HepG2 (cell line): Measurements from ENCODE around the gene ARPIN. TPM values are rescaled to one million over a fixed set of nuclear protein-coding genes. Genes with fewer than 3 reads are reported as not detected.

Experiments used
- DPF2 ChIP-seq: sonication (generic); formaldehyde crosslinking; IDR thresholded peaks from 2 replicates; pipeline ENCODE4 v1.4.0; 2020; ENCODE audit warnings: mild to moderate bottlenecking, low read depth, missing genetic modification reagents, borderline replicate concordance
- IRX3 ChIP-seq: sonication (generic); formaldehyde crosslinking; IDR thresholded peaks from 2 replicates; pipeline ENCODE4 v1.8.1; 2023; ENCODE audit warnings: mild to moderate bottlenecking, low read depth, missing genetic modification reagents, borderline replicate concordance
- SMARCC2 ChIP-seq: fragments of 450-650 bp; IDR thresholded peaks from 2 replicates; pipeline ENCODE4 v1.6.1; 2017; ENCODE audit warnings: antibody characterized with exemption, mild to moderate bottlenecking
- ZFP36L1 ChIP-seq: sonication (generic); formaldehyde crosslinking; IDR thresholded peaks from 2 replicates; pipeline ENCODE4 v1.8.0; 2022; ENCODE audit warnings: mild to moderate bottlenecking, missing genetic modification reagents, moderate library complexity
- ZNF20 ChIP-seq: sonication (generic); formaldehyde crosslinking; IDR thresholded peaks from 2 replicates; pipeline ENCODE4 v1.4.0; 2020; ENCODE audit warnings: mild to moderate bottlenecking, moderate library complexity, missing genetic modification reagents
- ZNF24 ChIP-seq: fragments of 450-650 bp; IDR thresholded peaks from 2 replicates; pipeline ENCODE4 v1.6.1; 2017; ENCODE audit warnings: antibody characterized with exemption, mild to moderate bottlenecking
- ZNF441 ChIP-seq: sonication (generic); formaldehyde crosslinking; IDR thresholded peaks from 2 replicates; pipeline ENCODE4 v1.7.0; 2021; ENCODE audit warnings: missing genetic modification reagents, borderline replicate concordance
- ZNF460 ChIP-seq: sonication (generic); formaldehyde crosslinking; IDR thresholded peaks from 2 replicates; pipeline ENCODE4 v1.5.1; 2020; ENCODE audit warnings: missing genetic modification reagents, mild to moderate bottlenecking, borderline replicate concordance
- polyA plus RNA-seq, 8 experiments: library from polyadenylated mRNA; depleted of rRNA in 3 of 8; stranded (reverse) in 7 of 8; unstranded in 1 of 8; fragments of >200 nt; fragmentation: Illumina TruSeq in 4 of 8; extraction: Trizol in 4 of 8; gene quantifications; 2 replicates each; pipeline versions ENCODE4 v1.2.1 to v1.2.3, GENCODE V29; 2011 to 2016; ENCODE audit warnings: low read depth in 4 of 8, missing spikeins in 1 of 8, mixed read lengths in 1 of 8; ENCODE audit not compliant: insufficient read depth in 1 of 8
- total RNA-seq, 5 experiments: library from RNA; depleted of rRNA; stranded (reverse); fragments of >200 nt; fragmentation: Illumina TruSeq; extraction: Trizol; gene quantifications; 2 replicates each; pipeline ENCODE4 v1.2.3, GENCODE V29; 2016; ENCODE audit warnings: low read depth in 1 of 5
- TF ChIP-seq, protein P1 (sequence below): sonication (generic); formaldehyde crosslinking; IDR thresholded peaks from 2 replicates; pipeline ENCODE4 v1.9.0; 2021; ENCODE audit warnings: missing genetic modification reagents, mild to moderate bottlenecking, borderline replicate concordance
- TF ChIP-seq, protein P2 (sequence below): IDR thresholded peaks from 2 replicates; pipeline ENCODE4 v1.6.1; 2012; ENCODE audit warnings: low read depth, low read length, improper control_type of control experiment
- TF ChIP-seq, protein P3 (sequence below): sonication (generic); formaldehyde crosslinking; IDR thresholded peaks from 2 replicates; pipeline ENCODE4 v1.4.0; 2020; ENCODE audit warnings: missing genetic modification reagents
- TF ChIP-seq, protein P4 (sequence below): sonication (generic); formaldehyde crosslinking; IDR thresholded peaks from 2 replicates; pipeline ENCODE4 v1.4.0; 2020; ENCODE audit warnings: mild to moderate bottlenecking, low read depth, missing genetic modification reagents
- TF ChIP-seq, protein P5 (sequence below): sonication (generic); formaldehyde crosslinking; IDR thresholded peaks from 2 replicates; pipeline ENCODE4 v1.8.0; 2022; ENCODE audit warnings: mild to moderate bottlenecking, missing genetic modification reagents; ENCODE audit not compliant: insufficient replicate concordance
- TF ChIP-seq, protein P6 (sequence below): sonication (generic); formaldehyde crosslinking; IDR thresholded peaks from 2 replicates; pipeline ENCODE4 v1.9.0; 2021; ENCODE audit warnings: missing genetic modification reagents, borderline replicate concordance
- TF ChIP-seq, protein P7 (sequence below), 2 experiments: fragments of 450-650 bp in 1 of 2; sonication (generic) in 1 of 2; formaldehyde crosslinking; IDR thresholded peaks; 2 replicates each; pipeline versions ENCODE4 v1.5.0 to v1.8.0; 2020 to 2022; ENCODE audit warnings: mild to moderate bottlenecking in 1 of 2, missing genetic modification reagents in 1 of 2

ARPIN gene
- total and polyA plus RNA-seq, 2 of the 13 experiments (the other 11 are each of a cell fraction or from before 2014, with no cell fraction given): 2.8 to 5.0 TPM

DNA sequence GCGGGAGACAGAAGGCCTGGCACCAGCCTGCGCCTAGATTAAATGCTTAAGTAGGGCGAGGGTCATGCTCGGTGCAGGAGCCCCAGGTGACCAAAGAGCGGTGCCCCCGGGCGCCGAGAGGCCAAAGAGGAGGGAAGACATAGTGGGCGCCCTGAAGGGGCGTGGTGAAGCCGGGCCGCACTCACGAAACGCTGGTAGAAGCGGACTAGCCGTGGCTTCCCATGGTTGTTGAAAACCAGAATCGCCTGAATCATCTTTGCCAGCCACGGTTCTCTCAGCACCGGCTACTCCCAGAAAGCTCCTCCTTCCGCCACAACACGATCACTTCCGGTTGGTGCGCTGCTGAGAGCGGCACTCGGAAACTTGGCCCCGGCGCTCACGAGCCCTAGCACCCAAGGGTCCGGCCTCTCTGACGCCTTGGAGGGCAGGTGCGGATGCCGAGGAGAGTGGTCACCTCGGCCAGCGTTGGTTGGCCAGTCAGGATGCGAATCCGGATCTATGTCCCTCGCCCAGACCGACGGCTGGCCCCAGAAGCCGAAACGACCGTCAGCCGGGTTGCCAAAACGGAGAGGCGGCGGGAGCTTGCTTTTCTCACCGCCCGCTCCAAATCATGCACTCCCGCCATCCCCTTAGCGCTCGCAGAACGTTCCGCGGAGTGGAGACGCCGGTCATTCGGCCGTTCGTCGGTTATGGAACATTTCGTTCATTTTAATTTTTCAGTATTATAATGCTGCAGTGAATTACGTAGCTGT lies 18.9 kb downstream of the ARPIN start, which contains the start of gene AP3S2 (continued):
- TF ChIP-seq, protein P1, sequence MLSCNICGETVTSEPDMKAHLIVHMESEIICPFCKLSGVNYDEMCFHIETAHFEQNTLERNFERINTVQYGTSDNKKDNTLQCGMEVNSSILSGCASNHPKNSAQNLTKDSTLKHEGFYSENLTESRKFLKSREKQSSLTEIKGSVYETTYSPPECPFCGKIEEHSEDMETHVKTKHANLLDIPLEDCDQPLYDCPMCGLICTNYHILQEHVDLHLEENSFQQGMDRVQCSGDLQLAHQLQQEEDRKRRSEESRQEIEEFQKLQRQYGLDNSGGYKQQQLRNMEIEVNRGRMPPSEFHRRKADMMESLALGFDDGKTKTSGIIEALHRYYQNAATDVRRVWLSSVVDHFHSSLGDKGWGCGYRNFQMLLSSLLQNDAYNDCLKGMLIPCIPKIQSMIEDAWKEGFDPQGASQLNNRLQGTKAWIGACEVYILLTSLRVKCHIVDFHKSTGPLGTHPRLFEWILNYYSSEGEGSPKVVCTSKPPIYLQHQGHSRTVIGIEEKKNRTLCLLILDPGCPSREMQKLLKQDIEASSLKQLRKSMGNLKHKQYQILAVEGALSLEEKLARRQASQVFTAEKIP (CRISPR knock-in tag): no peak
- TF ChIP-seq, protein P2, sequence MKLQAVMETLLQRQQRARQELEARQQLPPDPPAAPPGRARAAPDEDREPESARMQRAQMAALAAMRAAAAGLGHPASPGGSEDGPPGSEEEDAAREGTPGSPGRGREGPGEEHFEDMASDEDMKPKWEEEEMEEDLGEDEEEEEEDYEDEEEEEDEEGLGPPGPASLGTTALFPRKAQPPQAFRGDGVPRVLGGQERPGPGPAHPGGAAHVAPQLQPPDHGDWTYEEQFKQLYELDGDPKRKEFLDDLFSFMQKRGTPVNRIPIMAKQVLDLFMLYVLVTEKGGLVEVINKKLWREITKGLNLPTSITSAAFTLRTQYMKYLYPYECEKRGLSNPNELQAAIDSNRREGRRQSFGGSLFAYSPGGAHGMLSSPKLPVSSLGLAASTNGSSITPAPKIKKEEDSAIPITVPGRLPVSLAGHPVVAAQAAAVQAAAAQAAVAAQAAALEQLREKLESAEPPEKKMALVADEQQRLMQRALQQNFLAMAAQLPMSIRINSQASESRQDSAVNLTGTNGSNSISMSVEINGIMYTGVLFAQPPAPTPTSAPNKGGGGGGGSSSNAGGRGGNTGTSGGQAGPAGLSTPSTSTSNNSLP: peak; percentile 51
- TF ChIP-seq ZNF24 (0 out of 2 replicates have a peak, but pooled peaks have one; percentile 63), ZNF441 (CRISPR knock-in tag) (peak; percentile 87; the same call in 1 of the 2 replicates), SMARCC2 (no peak), DPF2 (no peak), ZNF20 (no peak), ZNF460 (CRISPR knock-in tag) (peak; percentile 32; the same call in 1 of the 2 replicates), IRX3 (CRISPR knock-in tag) (peak; percentile 91; the same call in 1 of the 2 replicates), ZFP36L1 (CRISPR knock-in tag) (peak; percentile 55; the same call in 1 of the 2 replicates)
- TF ChIP-seq, protein P3, sequence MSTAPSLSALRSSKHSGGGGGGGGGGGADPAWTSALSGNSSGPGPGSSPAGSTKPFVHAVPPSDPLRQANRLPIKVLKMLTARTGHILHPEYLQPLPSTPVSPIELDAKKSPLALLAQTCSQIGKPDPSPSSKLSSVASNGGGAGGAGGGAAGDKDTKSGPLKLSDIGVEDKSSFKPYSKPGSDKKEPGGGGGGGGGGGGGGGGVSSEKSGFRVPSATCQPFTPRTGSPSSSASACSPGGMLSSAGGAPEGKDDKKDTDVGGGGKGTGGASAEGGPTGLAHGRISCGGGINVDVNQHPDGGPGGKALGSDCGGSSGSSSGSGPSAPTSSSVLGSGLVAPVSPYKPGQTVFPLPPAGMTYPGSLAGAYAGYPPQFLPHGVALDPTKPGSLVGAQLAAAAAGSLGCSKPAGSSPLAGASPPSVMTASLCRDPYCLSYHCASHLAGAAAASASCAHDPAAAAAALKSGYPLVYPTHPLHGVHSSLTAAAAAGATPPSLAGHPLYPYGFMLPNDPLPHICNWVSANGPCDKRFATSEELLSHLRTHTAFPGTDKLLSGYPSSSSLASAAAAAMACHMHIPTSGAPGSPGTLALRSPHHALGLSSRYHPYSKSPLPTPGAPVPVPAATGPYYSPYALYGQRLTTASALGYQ: peak; percentile 64; the same call in 1 of the 2 replicates
- TF ChIP-seq, protein P4, sequence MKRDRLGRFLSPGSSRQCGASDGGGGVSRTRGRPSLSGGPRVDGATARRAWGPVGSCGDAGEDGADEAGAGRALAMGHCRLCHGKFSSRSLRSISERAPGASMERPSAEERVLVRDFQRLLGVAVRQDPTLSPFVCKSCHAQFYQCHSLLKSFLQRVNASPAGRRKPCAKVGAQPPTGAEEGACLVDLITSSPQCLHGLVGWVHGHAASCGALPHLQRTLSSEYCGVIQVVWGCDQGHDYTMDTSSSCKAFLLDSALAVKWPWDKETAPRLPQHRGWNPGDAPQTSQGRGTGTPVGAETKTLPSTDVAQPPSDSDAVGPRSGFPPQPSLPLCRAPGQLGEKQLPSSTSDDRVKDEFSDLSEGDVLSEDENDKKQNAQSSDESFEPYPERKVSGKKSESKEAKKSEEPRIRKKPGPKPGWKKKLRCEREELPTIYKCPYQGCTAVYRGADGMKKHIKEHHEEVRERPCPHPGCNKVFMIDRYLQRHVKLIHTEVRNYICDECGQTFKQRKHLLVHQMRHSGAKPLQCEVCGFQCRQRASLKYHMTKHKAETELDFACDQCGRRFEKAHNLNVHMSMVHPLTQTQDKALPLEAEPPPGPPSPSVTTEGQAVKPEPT (CRISPR knock-in tag): peak; percentile 70; the same call in 1 of the 2 replicates
- TF ChIP-seq, protein P5, sequence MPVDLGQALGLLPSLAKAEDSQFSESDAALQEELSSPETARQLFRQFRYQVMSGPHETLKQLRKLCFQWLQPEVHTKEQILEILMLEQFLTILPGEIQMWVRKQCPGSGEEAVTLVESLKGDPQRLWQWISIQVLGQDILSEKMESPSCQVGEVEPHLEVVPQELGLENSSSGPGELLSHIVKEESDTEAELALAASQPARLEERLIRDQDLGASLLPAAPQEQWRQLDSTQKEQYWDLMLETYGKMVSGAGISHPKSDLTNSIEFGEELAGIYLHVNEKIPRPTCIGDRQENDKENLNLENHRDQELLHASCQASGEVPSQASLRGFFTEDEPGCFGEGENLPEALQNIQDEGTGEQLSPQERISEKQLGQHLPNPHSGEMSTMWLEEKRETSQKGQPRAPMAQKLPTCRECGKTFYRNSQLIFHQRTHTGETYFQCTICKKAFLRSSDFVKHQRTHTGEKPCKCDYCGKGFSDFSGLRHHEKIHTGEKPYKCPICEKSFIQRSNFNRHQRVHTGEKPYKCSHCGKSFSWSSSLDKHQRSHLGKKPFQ (CRISPR knock-in tag): peak; percentile 68
- TF ChIP-seq, protein P6, sequence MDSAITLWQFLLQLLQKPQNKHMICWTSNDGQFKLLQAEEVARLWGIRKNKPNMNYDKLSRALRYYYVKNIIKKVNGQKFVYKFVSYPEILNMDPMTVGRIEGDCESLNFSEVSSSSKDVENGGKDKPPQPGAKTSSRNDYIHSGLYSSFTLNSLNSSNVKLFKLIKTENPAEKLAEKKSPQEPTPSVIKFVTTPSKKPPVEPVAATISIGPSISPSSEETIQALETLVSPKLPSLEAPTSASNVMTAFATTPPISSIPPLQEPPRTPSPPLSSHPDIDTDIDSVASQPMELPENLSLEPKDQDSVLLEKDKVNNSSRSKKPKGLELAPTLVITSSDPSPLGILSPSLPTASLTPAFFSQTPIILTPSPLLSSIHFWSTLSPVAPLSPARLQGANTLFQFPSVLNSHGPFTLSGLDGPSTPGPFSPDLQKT: 0 out of 2 replicates have a peak, but pooled peaks have one; percentile 54
- TF ChIP-seq, protein P7, sequence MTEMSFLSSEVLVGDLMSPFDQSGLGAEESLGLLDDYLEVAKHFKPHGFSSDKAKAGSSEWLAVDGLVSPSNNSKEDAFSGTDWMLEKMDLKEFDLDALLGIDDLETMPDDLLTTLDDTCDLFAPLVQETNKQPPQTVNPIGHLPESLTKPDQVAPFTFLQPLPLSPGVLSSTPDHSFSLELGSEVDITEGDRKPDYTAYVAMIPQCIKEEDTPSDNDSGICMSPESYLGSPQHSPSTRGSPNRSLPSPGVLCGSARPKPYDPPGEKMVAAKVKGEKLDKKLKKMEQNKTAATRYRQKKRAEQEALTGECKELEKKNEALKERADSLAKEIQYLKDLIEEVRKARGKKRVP (CRISPR knock-in tag; IDR thresholded peaks at IDR 0.05): peak in 1 of 2 experiments; percentile 64; a peak in 2 of 4 replicates
